GM18499 (cell line): ENCODE measurements around the gene C1QB.
"Not testable (repeated sequence)": the region's sequence is repeated elsewhere in the genome, so short reads cannot be mapped to it uniquely, and the experiment has no call there.

Experiments used
- ATAC-seq: cut with Tn5 transposase; IDR thresholded peaks from one replicate; pipeline ENCODE4 v1.9.1; 2021; ENCODE audit warnings: moderate number of reproducible peaks; ENCODE audit not compliant: insufficient read depth, unreplicated experiment

C1QB gene

GRCh38 chr1:22689505-22689904 is 36.5 kb downstream of the C1QB start:
- ATAC-seq = no peak

GRCh38 chr1:22691031-22691753 is 38.2 kb downstream of the C1QB start:
- no peak for ATAC-seq

- ATAC-seq = no peak
Observed at GRCh38 chr1:22694172-22694571, 41.1 kb downstream of the C1QB start.

- no peak for ATAC-seq
Observed at GRCh38 chr1:22696610-22697009, 43.6 kb downstream of the C1QB start.

- no peak for ATAC-seq
Observed at GRCh38 chr1:22697980-22698379, 44.9 kb downstream of the C1QB start.

GRCh38 chr1:22699681-22700520 is 46.9 kb downstream of the C1QB start:
- ATAC-seq = no peak

- ATAC-seq = no peak
Observed at GRCh38 chr1:22702296-22703085, 49.5 kb downstream of the C1QB start.

- no peak for ATAC-seq
Observed at GRCh38 chr1:22704440-22705067, 51.5 kb downstream of the C1QB start.

- ATAC-seq = no peak
Observed at GRCh38 chr1:22705586-22705985, 52.5 kb downstream of the C1QB start.

GRCh38 chr1:22706100-22706499 is 53.1 kb downstream of the C1QB start:
- not testable (repeated sequence) for ATAC-seq

- no peak for ATAC-seq
Observed at GRCh38 chr1:22708777-22709176, 55.7 kb downstream of the C1QB start.

GRCh38 chr1:22709227-22709626 is 56.2 kb downstream of the C1QB start:
- ATAC-seq = no peak

- no peak for ATAC-seq
Observed at GRCh38 chr1:22709891-22710700, 57.1 kb downstream of the C1QB start.

- no peak for ATAC-seq
Observed at GRCh38 chr1:22710701-22711049, 57.6 kb downstream of the C1QB start, which contains the start of gene EPHB2. Gene EPHB2 (plus strand): TSS chr1:22710839. CDS start chr1:22710983, 144 bp downstream.

- ATAC-seq = no peak
Observed at GRCh38 chr1:22711071-22711470, 58.0 kb downstream of the C1QB start.
